Measurements from ENCODE around the gene GART.

GRCh38 chr21:33551664-33552063, 9.7 kb upstream of the GART start:
- TF ChIP-seq CTCF (IDR thresholded peaks at IDR 0.05) (no peak), POLR2A (IDR thresholded peaks at IDR 0.05) (no peak)

All from esophagus squamous epithelium (tissue), 4 donors.